ENCODE measurements around the gene RFTN2. TPM values are rescaled to one million over a fixed set of nuclear protein-coding genes. Genes with fewer than 3 reads are reported as not detected.

The RFTN2 gene
- total RNA-seq, 2 experiments from 2014 or later, result not detected

DNA sequence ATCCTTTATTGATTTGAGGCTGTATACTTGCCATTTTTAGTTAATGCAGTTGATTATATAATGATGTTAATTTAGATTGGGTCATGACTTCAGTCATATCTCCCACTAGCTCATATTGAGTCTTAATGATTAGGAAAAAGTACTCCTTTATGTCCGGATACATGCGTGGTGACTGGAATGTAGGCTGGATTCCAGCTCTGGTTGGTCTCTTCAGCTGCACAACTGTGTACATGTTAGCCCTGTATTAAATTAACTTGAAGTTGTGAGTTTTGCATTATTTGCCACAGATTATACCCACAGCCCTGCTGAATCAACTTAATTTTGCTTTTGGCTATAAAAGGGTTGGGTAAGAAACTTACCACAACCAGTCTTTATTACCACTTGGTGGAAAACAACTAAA, 137.0 kb downstream of the RFTN2 start:
- no peak for DNase-seq (ENCODE audit: low spot score)
- Histone ChIP-seq H3K9me2 (ENCODE audit: insufficient read depth, low read length) (no peaks in the 10 kb centered on the region), H3K4me2 (ENCODE audit: low read length) (no peak overlapping the region), H3K79me2 (ENCODE audit: insufficient read depth, low read depth, low read length) (peaks cover 57% of the 10 kb centered on the region; the same call in 1 of the 2 replicates), H3K36me3 (ENCODE audit: insufficient read depth, low read length) (peaks cover 96% of the 10 kb centered on the region), H4K20me1 (ENCODE audit: insufficient read depth, low read length) (no peaks in the 10 kb centered on the region), H3K9me3 (ENCODE audit: low read length) (no peaks in the 10 kb centered on the region), H3K4me1 (ENCODE audit: insufficient read depth, low read length, poor library complexity, severe bottlenecking) (peaks cover 24% of the 10 kb centered on the region), H3K4me3 (ENCODE audit: low read depth, low read length, poor library complexity, severe bottlenecking) (no peak overlapping the region), H2AFZ (ENCODE audit: low read length) (no peak overlapping the region), H3K27ac (ENCODE audit: low read depth, low read length, poor library complexity, severe bottlenecking) (no peak overlapping the region)
- POLR2A ChIA-PET, result interaction anchor here (0.7 to 1.4 kb wide), 3 partner anchors 13 to 603 kb away, joined by 3 to 5 read pairs (median 4); no protein-coding TSS in a partner anchor
- CTCF ChIA-PET (ENCODE audit: unreplicated experiment), result no interaction called here
- TF ChIP-seq EZH2phosphoT487 (IDR thresholded peaks at IDR 0.05; ENCODE audit: borderline replicate concordance, low read depth, low read length), result no peak
- no peak for TF ChIP-seq CTCF (conservative IDR thresholded peaks at IDR 0.05; ENCODE audit: low read length)
- intact Hi-C loops (cut with micrococcal nuclease; ENCODE audit: unreplicated experiment), result no loop called here
- BruUV-seq (replicated peaks), result no TSS peak

Small RNAs within 50 kb of the gene (small RNA-seq; reads per million reads assigned to genes)
- gene AC020550.1, result not detected

Other genes with a start within 250 kb of the RFTN2 start
- 162 and 198 TPM in 2 replicates for gene SF3B1, start 240.6 kb downstream of the RFTN2 start, total RNA-seq (2014; rRNA removed; shearing (Covaris generic))
- 268 and 298 TPM in 2 replicates for gene SF3B1, start 240.6 kb downstream of the RFTN2 start, total RNA-seq (2022)
- 4.5 and 5.0 TPM in 2 replicates for gene COQ10B, start 222.0 kb downstream of the RFTN2 start, total RNA-seq (2014; rRNA removed; shearing (Covaris generic))
- 12.2 and 13.5 TPM in 2 replicates for gene COQ10B, start 222.0 kb downstream of the RFTN2 start, total RNA-seq (2022)
- 370 and 405 TPM in 2 replicates for gene HSPD1, start 175.7 kb downstream of the RFTN2 start, total RNA-seq (2014; rRNA removed; shearing (Covaris generic))
- gene HSPD1, start 175.7 kb downstream of the RFTN2 start, total RNA-seq (2022), result 599 and 702 TPM in 2 replicates
- gene HSPE1, start 175.2 kb downstream of the RFTN2 start, total RNA-seq (2014; rRNA removed; shearing (Covaris generic)), result 189 and 314 TPM in 2 replicates
- 219 and 259 TPM in 2 replicates for gene HSPE1, start 175.2 kb downstream of the RFTN2 start, total RNA-seq (2022)
- 23.0 and 27.6 TPM in 2 replicates for gene MOB4, start 159.5 kb downstream of the RFTN2 start, total RNA-seq (2014; rRNA removed; shearing (Covaris generic))
- 34.6 and 36.6 TPM in 2 replicates for gene MOB4, start 159.5 kb downstream of the RFTN2 start, total RNA-seq (2022)
- gene MARS2, start 29.8 kb upstream of the RFTN2 start, total RNA-seq (2014; rRNA removed; shearing (Covaris generic)), result 23.2 and 32.7 TPM in 2 replicates
- gene MARS2, start 29.8 kb upstream of the RFTN2 start, total RNA-seq (2022), result 21.3 and 21.8 TPM in 2 replicates
- gene BOLL, start 109.7 kb upstream of the RFTN2 start, total RNA-seq (2014; rRNA removed; shearing (Covaris generic)), result not detected in 2 replicates
- gene BOLL, start 109.7 kb upstream of the RFTN2 start, total RNA-seq (2022), result not detected in 2 replicates
- gene PLCL1, start 129.0 kb upstream of the RFTN2 start, total RNA-seq (2014; rRNA removed; shearing (Covaris generic)), result 0.03 and 0.08 TPM in 2 replicates
- gene PLCL1, start 129.0 kb upstream of the RFTN2 start, total RNA-seq (2022), result not detected in 2 replicates